ENCODE data around the gene CCNL1. TPM values are rescaled to one million over a fixed set of nuclear protein-coding genes. Genes with fewer than 3 reads are reported as not detected.

Gene CCNL1
- total RNA-seq, 1 donor from 2014 or later, result 132 TPM

GRCh38 chr3:157128771-157129681 lies 30.9 kb downstream of the CCNL1 start:
- no peaks in the 10 kb centered on the region for H3K9me3 Mint-ChIP-seq (ENCODE audit: unreplicated experiment)
- H3K36me3 Mint-ChIP-seq (ENCODE audit: low read depth, unreplicated experiment), result no peaks in the 10 kb centered on the region
- TF ChIP-seq, protein P1, sequence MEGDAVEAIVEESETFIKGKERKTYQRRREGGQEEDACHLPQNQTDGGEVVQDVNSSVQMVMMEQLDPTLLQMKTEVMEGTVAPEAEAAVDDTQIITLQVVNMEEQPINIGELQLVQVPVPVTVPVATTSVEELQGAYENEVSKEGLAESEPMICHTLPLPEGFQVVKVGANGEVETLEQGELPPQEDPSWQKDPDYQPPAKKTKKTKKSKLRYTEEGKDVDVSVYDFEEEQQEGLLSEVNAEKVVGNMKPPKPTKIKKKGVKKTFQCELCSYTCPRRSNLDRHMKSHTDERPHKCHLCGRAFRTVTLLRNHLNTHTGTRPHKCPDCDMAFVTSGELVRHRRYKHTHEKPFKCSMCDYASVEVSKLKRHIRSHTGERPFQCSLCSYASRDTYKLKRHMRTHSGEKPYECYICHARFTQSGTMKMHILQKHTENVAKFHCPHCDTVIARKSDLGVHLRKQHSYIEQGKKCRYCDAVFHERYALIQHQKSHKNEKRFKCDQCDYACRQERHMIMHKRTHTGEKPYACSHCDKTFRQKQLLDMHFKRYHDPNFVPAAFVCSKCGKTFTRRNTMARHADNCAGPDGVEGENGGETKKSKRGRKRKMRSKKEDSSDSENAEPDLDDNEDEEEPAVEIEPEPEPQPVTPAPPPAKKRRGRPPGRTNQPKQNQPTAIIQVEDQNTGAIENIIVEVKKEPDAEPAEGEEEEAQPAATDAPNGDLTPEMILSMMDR (IDR thresholded peaks at IDR 0.05; ENCODE audit: unreplicated experiment), result no peak
- DNase-seq (ENCODE audit: low spot score), result no peak
- no peak overlapping the region for H3K4me3 Mint-ChIP-seq (ENCODE audit: unreplicated experiment)
- H3K27me3 Mint-ChIP-seq (ENCODE audit: unreplicated experiment), result peaks cover 9% of the 10 kb centered on the region
- peak overlapping the region; percentile 31 for H3K27ac Mint-ChIP-seq (ENCODE audit: unreplicated experiment)
- H3K4me1 Mint-ChIP-seq (ENCODE audit: unreplicated experiment), result peaks cover 40% of the 10 kb centered on the region

DNA sequence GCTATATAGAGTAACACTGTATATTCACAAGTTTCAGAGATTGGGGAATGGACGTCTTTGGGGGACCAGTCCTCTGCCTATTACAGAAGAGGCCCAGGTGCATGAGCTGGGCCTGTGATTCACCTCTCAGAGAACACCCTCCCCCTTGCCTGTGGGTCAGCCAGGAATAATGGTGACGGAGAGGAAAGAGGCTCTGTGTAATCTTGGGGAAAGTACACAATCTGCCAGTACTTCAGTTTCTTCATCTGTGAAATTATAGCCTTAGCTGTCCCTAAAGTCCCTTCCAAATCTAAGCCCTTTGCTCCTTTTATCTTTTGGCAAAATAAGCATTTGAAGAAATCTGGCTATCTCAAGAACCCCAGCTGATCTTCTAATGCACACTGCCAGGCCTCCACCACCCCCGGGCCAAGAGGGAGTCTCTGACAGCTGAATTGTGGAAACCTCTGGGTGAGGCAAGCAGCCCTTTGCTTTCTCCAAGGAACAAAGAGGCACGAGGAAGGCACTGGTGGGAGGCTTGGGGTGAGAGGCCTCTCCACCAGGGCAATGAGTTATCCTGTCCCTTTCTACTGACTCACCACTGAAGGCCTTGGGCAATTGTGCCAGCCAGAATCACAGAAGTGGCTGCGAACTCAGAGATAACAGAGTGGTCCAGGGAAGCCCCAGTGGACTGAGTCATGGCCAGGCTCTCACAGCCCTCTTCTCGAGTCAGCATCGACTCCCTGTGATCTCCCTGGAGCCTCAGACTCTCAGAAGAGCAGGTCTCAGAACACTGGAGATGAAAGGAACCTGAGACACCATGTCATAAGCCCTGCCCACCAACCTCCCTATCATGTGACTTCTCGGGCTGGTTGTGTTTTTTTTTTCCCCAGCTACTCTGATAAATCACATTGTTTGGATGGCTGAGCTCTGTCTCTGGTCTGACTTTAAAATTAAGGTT lies 31.8 kb downstream of the CCNL1 start:
- DNase-seq (ENCODE audit: low spot score), result no peak
- peaks cover 39% of the 10 kb centered on the region for H3K4me1 Mint-ChIP-seq (ENCODE audit: unreplicated experiment)
- peaks cover 6% of the 10 kb centered on the region for H3K27me3 Mint-ChIP-seq (ENCODE audit: unreplicated experiment)
- H3K27ac Mint-ChIP-seq (ENCODE audit: unreplicated experiment), result no peak overlapping the region
- H3K4me3 Mint-ChIP-seq (ENCODE audit: unreplicated experiment), result no peak overlapping the region
- H3K36me3 Mint-ChIP-seq (ENCODE audit: low read depth, unreplicated experiment), result no peaks in the 10 kb centered on the region
- no peaks in the 10 kb centered on the region for H3K9me3 Mint-ChIP-seq (ENCODE audit: unreplicated experiment)
- TF ChIP-seq, protein P1 (IDR thresholded peaks at IDR 0.05; ENCODE audit: unreplicated experiment), result no peak

DNA sequence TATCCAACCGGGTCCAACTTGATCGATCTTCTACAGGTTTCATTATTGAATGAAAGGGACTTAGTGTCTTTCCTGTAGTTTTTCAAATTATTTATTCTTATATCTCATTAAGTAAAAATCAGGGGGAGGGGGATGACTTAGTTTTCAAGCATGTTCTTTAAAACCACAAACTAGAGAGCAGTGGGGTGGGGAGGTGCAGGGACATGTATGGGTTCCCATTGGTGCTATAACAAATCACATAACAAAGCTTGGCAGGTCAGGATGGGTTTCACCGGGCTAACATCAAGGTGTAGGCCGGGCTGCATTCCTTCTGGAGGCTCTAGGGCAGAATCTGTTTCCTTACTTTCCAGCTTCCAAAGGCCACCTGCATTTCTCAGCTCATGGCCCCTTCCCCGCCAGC lies 32.7 kb downstream of the CCNL1 start:
- no peak overlapping the region for H3K4me3 Mint-ChIP-seq (ENCODE audit: unreplicated experiment)
- no peaks in the 10 kb centered on the region for H3K36me3 Mint-ChIP-seq (ENCODE audit: low read depth, unreplicated experiment)
- peaks cover 6% of the 10 kb centered on the region for H3K27me3 Mint-ChIP-seq (ENCODE audit: unreplicated experiment)
- no peak overlapping the region for H3K27ac Mint-ChIP-seq (ENCODE audit: unreplicated experiment)
- H3K4me1 Mint-ChIP-seq (ENCODE audit: unreplicated experiment), result peaks cover 34% of the 10 kb centered on the region
- H3K9me3 Mint-ChIP-seq (ENCODE audit: unreplicated experiment), result no peaks in the 10 kb centered on the region
- DNase-seq (ENCODE audit: low spot score), result no peak
- TF ChIP-seq, protein P1 (IDR thresholded peaks at IDR 0.05; ENCODE audit: unreplicated experiment), result no peak

GRCh38 chr3:157126365-157126764 lies 33.6 kb downstream of the CCNL1 start:
- no peaks in the 10 kb centered on the region for H3K36me3 Mint-ChIP-seq (ENCODE audit: low read depth, unreplicated experiment)
- H3K9me3 Mint-ChIP-seq (ENCODE audit: unreplicated experiment), result no peaks in the 10 kb centered on the region
- H3K27ac Mint-ChIP-seq (ENCODE audit: unreplicated experiment), result no peak overlapping the region
- no peak for DNase-seq (ENCODE audit: low spot score)
- H3K4me3 Mint-ChIP-seq (ENCODE audit: unreplicated experiment), result no peak overlapping the region
- peaks cover 6% of the 10 kb centered on the region for H3K27me3 Mint-ChIP-seq (ENCODE audit: unreplicated experiment)
- TF ChIP-seq, protein P1 (IDR thresholded peaks at IDR 0.05; ENCODE audit: unreplicated experiment), result no peak
- H3K4me1 Mint-ChIP-seq (ENCODE audit: unreplicated experiment), result peaks cover 30% of the 10 kb centered on the region
